ENCODE measurements around the gene CDHR5.

The CDHR5 gene, protein sequence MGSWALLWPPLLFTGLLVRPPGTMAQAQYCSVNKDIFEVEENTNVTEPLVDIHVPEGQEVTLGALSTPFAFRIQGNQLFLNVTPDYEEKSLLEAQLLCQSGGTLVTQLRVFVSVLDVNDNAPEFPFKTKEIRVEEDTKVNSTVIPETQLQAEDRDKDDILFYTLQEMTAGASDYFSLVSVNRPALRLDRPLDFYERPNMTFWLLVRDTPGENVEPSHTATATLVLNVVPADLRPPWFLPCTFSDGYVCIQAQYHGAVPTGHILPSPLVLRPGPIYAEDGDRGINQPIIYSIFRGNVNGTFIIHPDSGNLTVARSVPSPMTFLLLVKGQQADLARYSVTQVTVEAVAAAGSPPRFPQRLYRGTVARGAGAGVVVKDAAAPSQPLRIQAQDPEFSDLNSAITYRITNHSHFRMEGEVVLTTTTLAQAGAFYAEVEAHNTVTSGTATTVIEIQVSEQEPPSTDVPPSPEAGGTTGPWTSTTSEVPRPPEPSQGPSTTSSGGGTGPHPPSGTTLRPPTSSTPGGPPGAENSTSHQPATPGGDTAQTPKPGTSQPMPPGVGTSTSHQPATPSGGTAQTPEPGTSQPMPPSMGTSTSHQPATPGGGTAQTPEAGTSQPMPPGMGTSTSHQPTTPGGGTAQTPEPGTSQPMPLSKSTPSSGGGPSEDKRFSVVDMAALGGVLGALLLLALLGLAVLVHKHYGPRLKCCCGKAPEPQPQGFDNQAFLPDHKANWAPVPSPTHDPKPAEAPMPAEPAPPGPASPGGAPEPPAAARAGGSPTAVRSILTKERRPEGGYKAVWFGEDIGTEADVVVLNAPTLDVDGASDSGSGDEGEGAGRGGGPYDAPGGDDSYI

DNA sequence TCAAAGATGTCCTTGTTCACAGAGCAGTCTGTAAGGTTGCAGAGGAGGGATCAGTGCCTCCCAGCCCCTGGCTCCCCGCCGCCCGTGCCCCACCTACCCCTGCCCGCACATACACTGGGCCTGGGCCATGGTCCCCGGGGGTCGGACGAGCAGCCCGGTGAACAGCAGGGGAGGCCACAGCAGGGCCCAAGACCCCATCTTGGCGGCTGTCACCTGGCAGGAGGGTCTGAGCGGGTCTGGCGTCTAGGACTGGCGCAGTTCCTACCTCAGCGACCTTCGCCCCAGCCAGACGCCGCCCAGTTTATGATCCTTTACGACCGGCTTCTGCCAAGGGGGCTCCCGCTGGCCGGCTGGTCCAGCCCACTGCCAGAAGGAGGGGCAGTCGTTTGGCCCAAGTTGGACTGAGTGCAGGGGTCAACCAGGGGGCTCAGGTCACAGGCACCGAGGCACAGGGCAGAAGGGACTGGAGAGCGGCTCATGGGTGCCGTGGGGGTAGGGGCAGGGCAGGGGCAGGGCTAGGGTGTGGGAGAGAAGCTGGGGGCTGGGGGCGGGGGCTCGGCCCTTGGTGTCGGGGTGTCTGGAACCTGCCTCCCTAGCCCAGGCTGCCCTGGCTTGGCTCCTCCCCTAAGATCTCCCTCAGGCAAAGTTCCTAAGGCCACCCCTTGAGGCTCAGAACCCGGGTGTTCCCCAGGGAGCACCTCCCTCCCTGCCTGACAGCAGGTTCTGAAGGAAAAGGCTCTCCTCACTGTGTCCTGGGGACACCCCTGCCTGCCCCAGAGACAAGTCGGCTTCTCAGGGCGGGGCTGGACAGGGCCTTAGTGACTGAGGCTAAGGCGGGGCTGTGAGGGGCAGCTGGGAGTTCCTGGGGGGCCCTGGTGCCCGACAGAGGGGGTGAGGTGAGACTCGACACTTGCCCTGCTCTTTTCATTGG is at the start of gene CDHR5:
TSS of gene CDHR5 (minus strand) at position 251 of the 931 bp plus-strand sequence. CDS start at position 198, 53 bp downstream.
- no peak for DNase-seq (ENCODE audit: low read depth)
- no peak within 1 kb of the TSS for H3K4me3 ChIP-seq (ENCODE audit: low read depth, low read length)
- TF ChIP-seq, protein P1, sequence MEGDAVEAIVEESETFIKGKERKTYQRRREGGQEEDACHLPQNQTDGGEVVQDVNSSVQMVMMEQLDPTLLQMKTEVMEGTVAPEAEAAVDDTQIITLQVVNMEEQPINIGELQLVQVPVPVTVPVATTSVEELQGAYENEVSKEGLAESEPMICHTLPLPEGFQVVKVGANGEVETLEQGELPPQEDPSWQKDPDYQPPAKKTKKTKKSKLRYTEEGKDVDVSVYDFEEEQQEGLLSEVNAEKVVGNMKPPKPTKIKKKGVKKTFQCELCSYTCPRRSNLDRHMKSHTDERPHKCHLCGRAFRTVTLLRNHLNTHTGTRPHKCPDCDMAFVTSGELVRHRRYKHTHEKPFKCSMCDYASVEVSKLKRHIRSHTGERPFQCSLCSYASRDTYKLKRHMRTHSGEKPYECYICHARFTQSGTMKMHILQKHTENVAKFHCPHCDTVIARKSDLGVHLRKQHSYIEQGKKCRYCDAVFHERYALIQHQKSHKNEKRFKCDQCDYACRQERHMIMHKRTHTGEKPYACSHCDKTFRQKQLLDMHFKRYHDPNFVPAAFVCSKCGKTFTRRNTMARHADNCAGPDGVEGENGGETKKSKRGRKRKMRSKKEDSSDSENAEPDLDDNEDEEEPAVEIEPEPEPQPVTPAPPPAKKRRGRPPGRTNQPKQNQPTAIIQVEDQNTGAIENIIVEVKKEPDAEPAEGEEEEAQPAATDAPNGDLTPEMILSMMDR (IDR thresholded peaks at IDR 0.05; ENCODE audit: low read depth, low read length, missing control alignments), result no peak
- in situ Hi-C loops (cut with HindIII; ENCODE audit: low sequenced_read_pairs), result no loop called here

DNA sequence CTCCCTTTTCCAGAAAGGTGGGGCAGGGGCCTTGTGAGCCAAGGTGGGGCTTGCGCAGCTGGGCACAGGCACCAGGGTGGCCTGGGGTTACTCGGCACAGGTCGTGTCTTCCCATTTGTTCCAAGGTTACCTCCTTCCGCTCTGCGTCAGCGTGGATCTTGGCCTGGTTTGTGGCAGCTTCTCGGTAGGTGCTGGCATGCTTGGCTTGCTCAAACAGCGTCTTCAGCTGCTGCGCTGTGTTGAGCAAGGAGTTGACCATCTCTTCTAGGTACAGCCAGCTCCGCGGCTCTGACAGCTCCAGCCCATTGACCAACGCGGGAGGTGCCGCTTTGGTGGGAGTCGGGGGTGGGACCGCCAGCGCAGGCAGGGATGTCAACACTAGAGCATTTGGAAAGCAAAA is 49.7 kb upstream of the CDHR5 start:
- no peak for DNase-seq (ENCODE audit: low read depth)
- TF ChIP-seq, protein P1 (IDR thresholded peaks at IDR 0.05; ENCODE audit: low read depth, low read length, missing control alignments), result no peak
- H3K4me3 ChIP-seq (ENCODE audit: low read depth, low read length), result no peak overlapping the region
- in situ Hi-C loops (cut with HindIII; ENCODE audit: low sequenced_read_pairs), result loop anchor here (25.0 kb wide), 1 partner anchor 88 kb away; no protein-coding TSS in a partner anchor

DNA sequence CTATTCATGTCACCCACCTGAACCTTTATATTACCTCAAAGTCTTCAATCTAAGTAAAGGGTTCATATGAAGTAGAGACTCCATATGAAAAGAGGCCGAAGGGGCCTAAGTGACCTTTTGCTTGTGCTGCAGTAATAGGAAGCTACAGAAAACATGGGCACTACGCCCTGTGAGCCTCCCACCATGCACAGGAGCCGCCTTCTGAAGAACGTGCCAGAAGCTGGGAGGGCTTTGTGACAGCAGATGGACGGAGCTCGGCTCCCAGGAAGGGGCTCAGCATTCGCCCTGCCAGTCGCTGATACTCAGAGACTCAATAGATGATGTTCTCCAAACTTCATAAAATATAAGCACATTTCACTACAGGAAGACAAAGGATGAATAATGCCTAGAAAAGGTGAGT is 49.1 kb upstream of the CDHR5 start:
- no peak for DNase-seq (ENCODE audit: low read depth)
- in situ Hi-C loops (cut with HindIII; ENCODE audit: low sequenced_read_pairs), result loop anchor here (25.0 kb wide), 1 partner anchor 88 kb away; no protein-coding TSS in a partner anchor
- H3K4me3 ChIP-seq (ENCODE audit: low read depth, low read length), result no peak overlapping the region
- TF ChIP-seq, protein P1 (IDR thresholded peaks at IDR 0.05; ENCODE audit: low read depth, low read length, missing control alignments), result no peak

DNA sequence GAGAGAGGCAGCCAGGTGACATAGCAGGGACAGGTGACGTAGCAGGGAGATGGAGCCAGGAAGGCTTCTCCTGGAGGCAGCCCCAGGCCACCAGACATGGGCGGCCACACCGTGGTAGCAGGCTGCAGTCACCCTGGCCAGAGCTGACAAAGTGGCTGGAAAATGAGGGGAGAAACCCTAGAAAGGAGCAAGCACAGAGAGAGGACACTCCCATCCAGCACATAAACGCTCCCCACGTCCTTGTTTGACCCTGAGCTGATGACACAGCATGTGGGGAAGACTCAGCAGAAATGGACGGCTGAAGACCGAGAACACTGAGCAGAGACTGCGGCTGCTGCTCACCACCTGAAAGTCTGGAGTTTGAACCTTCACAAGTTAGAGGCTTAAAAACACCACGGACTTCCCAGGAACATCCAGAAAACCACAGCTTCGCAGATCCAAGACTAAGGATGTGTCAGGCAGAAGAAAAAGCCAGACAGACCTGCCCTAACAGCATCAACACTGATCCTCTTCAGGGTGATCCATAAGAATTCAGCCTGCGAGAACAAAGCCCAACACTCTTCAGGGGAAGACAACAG is 41.0 kb upstream of the CDHR5 start:
- no peak overlapping the region for H3K4me3 ChIP-seq (ENCODE audit: low read depth, low read length)
- in situ Hi-C loops (cut with HindIII; ENCODE audit: low sequenced_read_pairs), result loop anchor here (25.0 kb wide), 1 partner anchor 97 kb away; no protein-coding TSS in a partner anchor
- no peak for DNase-seq (ENCODE audit: low read depth)
- TF ChIP-seq, protein P1 (IDR thresholded peaks at IDR 0.05; ENCODE audit: low read depth, low read length, missing control alignments), result no peak

DNA sequence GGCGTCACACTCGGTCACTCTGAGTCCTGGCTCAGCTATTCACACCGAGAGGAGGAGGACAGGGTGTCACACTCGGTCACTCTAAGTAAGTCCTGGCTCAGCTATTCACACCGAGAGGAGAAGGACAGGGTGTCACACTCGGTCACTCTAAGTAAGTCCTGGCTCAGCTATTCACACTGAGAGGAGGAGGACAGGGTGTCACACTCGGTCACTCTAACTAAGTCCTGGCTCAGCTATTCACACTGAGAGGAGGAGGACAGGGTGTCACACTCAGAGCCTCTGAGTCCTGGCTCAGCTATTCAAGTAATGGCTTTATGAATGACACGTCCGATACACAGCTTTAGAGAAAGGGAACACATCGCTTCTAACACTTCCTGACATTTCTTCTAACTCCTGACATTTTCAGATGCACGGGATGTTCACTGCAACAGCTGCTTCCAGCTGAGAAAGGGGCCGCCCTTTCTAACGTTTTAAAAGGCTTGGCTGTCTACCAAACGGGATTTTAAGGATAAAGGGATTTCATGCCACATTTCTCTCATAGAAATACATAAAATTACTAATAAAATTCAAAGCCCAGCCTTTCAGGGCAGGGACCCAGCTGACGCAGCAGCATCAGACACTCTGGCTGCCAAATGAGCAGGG is 40.4 kb upstream of the CDHR5 start:
- no peak overlapping the region for H3K4me3 ChIP-seq (ENCODE audit: low read depth, low read length)
- DNase-seq (ENCODE audit: low read depth), result no peak
- in situ Hi-C loops (cut with HindIII; ENCODE audit: low sequenced_read_pairs), result loop anchor here (25.0 kb wide), 1 partner anchor 97 kb away; no protein-coding TSS in a partner anchor
- TF ChIP-seq, protein P1 (IDR thresholded peaks at IDR 0.05; ENCODE audit: low read depth, low read length, missing control alignments), result no peak

All from astrocyte of the cerebellum (primary cell).